IPS-NIHi11 (cell line): ENCODE data around the gene ISCU.
A peak's percentile ranks its signal among the peaks of the same experiment; 100 is the strongest.

Source experiments
- DNase-seq: peaks from one replicate; pipeline ENCODE4 v3.0.0; 2012; ENCODE audit warnings: mixed read lengths, low spot score

The ISCU gene

DNA sequence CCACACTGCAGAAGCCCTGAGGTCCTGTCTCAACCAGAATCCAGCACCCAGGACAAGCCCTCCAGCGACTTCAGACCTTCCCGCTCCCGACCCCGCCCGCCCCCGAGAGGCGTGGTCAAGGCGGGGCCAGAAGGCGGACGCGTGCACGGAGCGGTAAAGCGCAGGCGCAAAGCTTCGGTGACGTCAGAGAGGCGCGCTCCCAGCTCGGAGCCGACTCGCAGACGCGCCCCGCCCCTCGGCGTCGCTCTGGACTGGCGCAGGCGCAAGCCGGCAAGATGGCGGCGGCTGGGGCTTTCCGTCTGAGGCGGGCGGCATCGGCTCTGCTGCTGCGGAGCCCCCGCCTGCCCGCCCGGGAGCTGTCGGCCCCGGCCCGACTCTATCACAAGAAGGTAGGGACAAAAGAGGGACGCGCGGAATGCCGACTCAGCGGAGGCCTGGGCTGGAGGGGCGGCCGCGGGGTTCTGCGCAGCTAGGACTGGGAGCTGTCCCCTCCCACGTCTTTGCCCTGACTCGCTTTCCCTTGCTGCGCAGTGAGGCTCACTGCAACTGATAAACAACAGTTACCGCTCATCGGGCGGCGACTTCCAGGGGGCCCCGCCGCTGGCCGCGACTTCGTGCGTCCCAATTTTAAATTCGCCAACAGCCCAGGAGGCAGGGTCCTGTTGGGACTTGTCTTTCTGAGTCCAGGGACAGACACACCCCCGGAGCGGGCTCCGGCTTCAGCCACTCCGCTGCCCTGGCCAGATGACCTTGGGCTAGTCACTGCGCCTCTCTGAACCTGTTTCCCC, at the start of gene ISCU:
TSS of gene ISCU (plus strand) at position 249 of the 788 bp plus-strand sequence. CDS start at position 276, 27 bp downstream.
- peak; percentile 97 for DNase-seq

DNA sequence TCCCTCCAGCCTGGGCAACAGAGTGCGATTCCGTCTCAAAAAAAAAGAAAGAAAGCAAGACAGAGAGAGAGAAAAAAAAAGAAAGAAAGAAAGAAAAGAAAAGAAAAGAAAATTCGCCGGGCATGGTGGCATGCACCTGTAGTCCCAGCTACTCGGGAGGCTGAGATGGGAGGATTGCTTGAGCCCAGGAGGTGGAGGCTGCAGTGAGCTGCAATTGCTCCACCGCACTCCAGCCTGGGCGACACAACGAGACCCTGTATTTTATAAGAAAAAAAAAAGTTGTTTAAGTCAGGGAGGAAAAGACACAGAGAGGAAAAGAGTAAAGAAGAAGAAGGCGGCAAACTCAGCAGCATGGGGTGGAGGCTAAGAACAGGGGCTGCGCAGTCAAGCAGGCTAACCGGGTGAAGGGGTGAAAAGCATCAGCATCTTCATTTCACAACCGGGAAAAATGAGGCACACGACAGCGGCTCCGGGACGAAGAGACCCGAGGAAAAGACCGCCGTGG, 47.9 kb upstream of the ISCU start:
- no peak for DNase-seq

DNA sequence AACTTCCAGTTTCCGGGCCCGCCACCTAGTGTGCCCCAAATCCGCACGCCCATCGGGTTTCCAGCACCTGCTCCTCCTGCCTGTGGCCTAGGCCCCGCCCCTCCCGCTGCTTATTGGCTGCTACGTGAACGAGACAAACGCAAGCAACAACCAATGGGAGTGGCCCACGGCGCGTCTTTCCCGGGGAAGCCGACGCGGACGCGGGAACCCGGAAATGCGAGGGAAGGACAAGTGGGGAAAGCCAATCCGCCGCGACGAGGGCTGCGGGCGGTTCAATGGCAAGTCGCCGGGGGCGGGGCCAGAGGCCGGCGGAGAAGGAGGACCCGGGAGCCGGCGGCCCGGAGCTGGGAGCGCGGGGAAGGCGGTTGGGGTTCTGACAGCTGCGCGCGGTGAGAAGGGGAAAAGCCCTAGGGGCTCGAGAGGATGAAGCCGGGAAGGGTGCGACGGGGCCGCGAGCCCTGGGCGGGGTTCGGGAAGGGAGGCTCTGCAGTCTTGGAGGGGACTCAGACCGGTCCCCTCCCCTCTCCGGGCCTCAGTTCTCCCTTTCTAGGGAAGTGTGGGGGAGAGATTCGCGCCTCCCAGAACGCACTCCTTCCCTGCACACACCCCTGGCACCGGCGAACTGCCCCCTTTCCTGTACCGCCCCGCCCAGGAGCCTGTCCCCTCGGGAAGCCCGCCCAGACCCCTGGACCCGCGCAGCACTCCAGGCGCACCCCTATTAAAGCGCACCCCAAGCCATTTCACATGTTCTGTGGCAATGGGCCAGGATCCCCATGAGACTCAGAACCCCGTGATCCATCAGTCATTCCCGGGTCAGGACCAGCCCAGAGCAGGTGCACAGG, 47.2 kb upstream of the ISCU start, which contains the start of gene FICD:
TSS of gene FICD (plus strand) at position 305 of the 842 bp plus-strand sequence. CDS start 1,696 bp downstream, outside the sequence.
- peak; percentile 97 for DNase-seq

DNA sequence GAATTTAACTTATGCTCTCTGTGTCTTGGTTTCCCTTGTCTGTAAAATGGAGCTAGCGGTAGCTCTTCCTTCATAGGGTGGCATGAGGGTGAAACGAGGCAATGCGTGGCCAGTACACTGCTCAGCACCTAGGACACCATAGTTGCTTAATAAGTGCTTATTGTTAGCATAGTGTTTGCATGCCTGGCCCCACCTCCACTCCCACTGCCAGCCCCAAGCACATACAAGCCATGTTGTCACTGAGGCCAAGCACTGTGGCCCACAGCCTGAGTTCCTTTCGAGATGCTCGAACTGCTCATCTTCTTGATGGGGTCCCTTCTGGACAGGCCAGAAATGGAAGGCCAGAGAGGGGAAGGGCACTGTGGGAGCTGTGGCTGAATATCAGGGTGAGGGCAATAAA, 46.5 kb upstream of the ISCU start:
- DNase-seq, result no peak

GRCh38 chr12:108516511-108517275, 45.7 kb upstream of the ISCU start:
- no peak for DNase-seq

DNA sequence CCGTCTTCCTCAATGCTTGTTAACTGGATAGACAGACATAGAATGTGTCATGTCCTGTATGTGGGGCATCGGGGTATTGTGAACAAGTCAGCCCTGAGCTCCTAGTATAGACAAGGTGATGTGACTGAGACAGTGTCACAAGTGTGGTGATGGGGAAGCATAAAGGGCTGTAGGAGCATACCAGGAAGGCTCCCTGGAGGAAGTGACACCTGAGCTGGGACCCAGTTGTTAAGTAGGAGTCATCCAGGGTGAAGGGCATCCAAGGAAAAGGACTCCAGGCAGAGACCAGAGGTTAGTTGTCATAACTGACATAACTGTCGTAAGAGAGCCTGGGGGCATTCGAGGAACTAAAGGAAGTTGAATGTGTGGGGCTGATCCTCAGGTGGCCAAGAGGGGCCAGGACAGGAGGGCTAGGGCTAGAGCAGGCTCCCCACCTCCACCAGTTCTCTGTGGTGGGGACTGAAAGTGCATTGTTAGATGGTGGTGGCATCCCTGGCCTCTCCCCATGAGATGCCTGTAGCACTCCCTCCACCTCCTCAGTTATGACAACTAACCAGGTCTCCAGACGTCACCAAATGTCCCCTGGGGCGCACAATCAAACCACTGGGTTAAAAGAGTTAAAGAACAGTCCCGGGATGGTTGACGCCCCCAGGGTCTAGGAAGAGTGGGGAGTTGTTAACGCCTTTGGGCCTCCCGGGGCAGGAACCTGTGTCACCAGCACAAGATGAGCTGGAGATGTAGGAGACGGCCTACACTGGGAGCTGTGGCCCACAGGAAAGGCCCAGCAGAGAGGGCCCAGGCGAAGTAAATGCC, 44.9 kb upstream of the ISCU start:
- no peak for DNase-seq

DNA sequence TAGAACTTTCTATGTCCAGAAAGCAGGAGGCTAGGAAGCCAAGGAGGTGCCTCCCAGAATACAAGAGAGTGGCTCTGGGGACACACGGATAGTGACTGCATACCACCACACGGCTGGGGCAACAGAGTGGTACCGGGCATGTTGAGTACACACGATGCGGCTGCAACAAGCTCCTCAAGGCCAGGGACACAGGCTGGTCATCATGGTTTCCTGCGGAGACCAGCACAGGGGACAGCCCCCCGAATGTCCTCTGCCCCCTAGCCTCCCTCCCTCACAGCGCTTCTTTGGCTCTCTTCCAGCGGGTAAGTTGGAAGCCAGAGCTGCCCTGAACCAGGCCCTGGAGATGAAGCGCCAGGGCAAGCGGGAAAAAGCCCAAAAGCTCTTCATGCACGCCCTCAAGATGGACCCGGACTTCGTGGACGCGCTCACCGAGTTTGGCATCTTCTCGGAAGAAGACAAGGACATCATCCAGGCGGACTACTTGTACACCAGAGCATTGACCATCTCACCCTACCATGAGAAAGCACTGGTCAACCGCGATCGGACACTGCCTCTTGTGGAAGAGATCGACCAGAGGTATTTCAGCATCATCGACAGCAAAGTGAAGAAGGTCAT, 44.2 kb upstream of the ISCU start:
- no peak for DNase-seq

DNA sequence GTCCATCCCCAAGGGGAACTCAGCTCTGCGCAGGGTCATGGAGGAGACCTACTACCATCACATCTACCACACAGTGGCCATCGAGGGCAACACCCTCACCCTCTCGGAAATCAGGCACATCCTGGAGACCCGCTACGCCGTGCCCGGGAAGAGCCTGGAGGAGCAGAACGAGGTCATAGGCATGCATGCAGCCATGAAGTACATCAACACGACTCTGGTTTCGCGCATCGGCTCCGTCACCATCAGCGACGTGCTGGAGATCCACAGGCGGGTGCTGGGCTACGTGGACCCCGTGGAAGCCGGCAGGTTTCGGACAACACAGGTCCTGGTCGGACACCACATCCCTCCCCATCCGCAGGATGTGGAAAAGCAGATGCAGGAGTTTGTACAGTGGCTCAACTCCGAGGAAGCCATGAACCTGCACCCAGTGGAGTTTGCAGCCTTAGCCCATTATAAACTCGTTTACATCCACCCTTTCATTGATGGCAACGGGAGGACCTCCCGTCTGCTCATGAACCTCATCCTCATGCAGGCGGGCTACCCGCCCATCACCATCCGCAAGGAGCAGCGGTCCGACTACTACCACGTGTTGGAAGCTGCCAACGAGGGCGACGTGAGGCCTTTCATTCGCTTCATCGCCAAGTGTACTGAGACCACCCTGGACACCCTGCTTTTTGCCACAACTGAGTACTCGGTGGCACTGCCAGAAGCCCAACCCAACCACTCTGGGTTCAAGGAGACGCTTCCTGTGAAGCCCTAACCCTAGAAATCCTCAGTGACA, 43.5 kb upstream of the ISCU start:
- no peak for DNase-seq

GRCh38 chr12:108519558-108519957, 42.8 kb upstream of the ISCU start:
- DNase-seq, result peak; percentile 52

- no peak for DNase-seq
Measured at GRCh38 chr12:108523365-108523764, 39.0 kb upstream of the ISCU start.

- no peak for DNase-seq
Measured at GRCh38 chr12:108525681-108526080, 36.7 kb upstream of the ISCU start.

- no peak for DNase-seq
Measured at GRCh38 chr12:108526482-108527165, 35.8 kb upstream of the ISCU start.

DNA sequence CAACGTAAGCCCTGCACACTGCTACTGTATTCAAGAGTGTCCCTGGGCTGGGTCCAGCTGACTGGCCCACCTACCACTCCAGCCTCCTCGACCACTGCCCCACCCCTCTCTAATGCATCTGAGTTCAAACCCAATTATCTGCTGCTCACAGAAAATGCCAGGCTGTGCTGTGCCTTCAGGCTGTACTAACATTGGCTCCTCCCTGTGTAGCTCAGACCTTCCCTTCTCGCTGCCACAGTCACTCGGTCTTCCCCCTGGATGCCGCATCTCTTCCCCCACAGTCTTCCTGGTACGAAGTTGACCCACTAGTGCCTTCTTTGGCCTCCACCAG, 35.3 kb upstream of the ISCU start:
- DNase-seq, result no peak

DNA sequence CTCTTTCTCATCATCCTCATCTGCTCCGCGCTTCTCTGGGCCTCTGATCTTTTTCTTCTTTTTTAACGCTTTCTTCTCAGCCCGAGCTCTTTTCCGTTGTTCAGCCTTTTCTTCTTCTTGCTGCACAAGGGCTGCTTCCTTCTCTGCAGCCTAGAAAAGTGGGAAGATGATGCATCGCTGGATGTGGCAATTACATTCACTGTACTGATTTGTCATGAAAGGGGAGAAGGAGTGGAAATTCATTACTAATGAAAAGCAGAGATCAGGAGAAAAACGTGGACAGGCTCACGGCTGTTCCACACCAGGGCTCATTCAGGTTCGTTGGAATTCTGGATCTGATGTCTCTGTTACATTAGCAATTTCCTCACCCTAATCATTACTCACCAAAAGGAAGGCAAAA, 32.2 kb upstream of the ISCU start:
- no peak for DNase-seq

DNA sequence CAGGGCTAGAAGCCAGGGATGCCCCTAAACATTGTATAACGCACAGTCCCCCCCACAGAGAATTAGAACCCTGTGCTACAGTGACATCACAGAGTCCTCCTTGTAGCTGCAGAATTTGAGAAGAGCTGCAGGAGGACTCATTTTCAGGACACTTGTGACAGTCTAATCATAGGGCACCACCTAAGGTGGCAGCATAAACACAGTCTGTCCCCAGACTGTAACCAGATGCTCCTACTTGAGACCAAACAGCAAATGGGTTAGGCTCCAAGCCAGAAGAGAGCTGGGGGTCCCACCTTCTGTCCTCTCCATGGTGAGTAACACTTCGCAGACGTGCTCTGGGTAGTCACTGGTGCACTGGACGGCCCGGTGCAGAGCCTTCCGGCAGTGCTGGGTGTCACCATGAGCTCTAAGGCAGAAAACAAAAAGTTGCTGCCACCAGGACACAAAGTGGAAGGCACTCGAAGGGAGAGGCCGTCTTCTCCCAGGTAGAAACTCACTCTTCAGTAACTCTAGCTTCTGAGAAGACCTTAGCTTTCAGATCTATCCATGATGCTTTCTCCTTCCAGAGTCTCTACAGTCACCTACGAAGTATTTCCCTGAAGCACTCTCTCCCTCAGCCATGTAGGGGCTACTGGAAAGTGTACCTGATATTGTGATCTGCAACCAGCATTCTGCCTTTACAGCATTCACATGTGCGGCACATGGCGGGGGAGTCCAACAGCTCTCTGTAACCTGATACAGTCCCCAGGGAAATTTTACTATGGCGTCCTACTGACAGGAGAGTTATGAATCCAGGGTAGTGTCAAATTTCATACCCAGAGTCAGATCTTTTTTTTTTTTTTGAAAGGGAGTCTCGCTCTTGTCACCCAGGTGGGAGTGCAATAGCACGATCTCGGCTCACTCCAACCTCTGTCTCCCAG, 30.2 kb upstream of the ISCU start:
- DNase-seq, result no peak

DNA sequence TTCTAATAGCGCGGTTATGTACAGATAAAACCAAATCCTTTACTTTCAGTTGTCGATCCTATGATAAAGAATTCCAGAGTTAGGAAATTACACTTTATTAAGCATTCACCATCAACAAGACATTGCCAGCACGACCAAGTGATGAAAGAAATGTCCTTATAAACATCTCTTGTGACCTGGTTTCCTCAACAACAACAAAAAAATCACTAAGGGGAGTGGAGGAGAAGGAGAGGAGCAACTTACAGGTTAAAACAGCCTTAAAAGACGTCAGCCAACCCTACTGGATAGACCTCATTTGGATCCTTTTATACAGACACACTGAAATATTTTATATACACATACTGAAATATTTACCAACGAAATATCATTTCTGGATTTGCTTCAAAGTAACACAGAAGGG, 24.2 kb upstream of the ISCU start:
- DNase-seq, result no peak

DNA sequence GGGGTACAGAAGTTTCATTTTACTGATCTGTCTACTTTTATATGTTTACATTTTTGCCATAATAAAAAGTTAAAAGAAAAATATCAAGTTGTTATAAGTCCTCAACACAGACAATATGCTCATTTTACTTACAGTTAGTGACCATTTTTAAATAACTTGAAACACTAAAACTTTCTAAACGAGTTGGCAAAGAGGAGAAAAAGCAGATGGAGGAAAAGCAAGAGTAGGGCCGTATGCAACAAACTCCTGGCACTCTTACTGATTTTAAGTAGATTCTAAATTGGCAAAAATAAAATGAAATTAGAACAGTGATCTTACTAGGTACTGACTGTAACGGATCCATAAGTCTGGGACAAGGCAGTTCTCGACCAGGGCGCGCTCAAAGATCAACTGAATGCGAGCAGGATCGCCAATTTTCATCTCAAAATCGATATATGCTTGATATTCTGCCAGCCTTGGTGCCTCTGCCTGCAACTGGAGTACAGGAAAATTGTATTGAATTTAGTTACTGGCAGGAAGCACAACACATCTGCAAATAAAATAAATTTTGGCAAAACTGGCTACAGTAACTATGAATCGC, 23.7 kb upstream of the ISCU start:
- no peak for DNase-seq

GRCh38 chr12:108542320-108542719, 20.1 kb upstream of the ISCU start:
- DNase-seq, result no peak
